Measurements from ENCODE around the gene DENND5B. TPM values are rescaled to one million over a fixed set of nuclear protein-coding genes. Genes with fewer than 3 reads are reported as not detected.

Gene DENND5B
- total RNA-seq, 4 donors from 2014 or later, result 1.6 to 9.7 (median 5.8) TPM

- H3K27ac ChIP-seq, result peak overlapping the region; percentile 20
- no peak overlapping the region for H3K4me3 ChIP-seq
- H3K27me3 ChIP-seq, result no peaks in the 10 kb centered on the region
- peaks cover 13% of the 10 kb centered on the region for H3K4me1 ChIP-seq
- 31% methylated on average over 13 of the region's 13 CpGs for WGBS
- no peaks in the 10 kb centered on the region for H3K9me3 ChIP-seq
- no peak for TF ChIP-seq EP300 (IDR thresholded peaks at IDR 0.05)
- no peak for TF ChIP-seq POLR2AphosphoS5 (IDR thresholded peaks at IDR 0.05)
- no peak for TF ChIP-seq POLR2A (IDR thresholded peaks at IDR 0.05)
- DNase-seq (ENCODE audit: low spot score in 2 of 2), result no peak
- no peaks in the 10 kb centered on the region for H3K36me3 ChIP-seq
These were observed 228.7 kb downstream of the DENND5B start for GRCh38 chr12:31362115-31362758.

- WGBS, result 83% methylated on average over 14 of the region's 14 CpGs
- Histone ChIP-seq H3K36me3 (no peaks in the 10 kb centered on the region), H3K27me3 (no peaks in the 10 kb centered on the region), H3K4me3 (no peak overlapping the region), H3K9me3 (no peaks in the 10 kb centered on the region), H3K27ac (no peak overlapping the region), H3K4me1 (peaks cover 13% of the 10 kb centered on the region)
- TF ChIP-seq POLR2A (IDR thresholded peaks at IDR 0.05), result no peak
- TF ChIP-seq POLR2AphosphoS5 (IDR thresholded peaks at IDR 0.05), result no peak
- TF ChIP-seq EP300 (IDR thresholded peaks at IDR 0.05), result no peak
- TF ChIP-seq CTCF (IDR thresholded peaks at IDR 0.05), result no peak
- no peak for DNase-seq (ENCODE audit: low spot score in 2 of 2)
These were observed 229.2 kb downstream of the DENND5B start for GRCh38 chr12:31361730-31362114.

GRCh38 chr12:31355747-31356107, 235.2 kb downstream of the DENND5B start:
- H3K4me1 ChIP-seq, result no peaks in the 10 kb centered on the region
- H3K27me3 ChIP-seq, result no peaks in the 10 kb centered on the region
- H3K9me3 ChIP-seq, result no peaks in the 10 kb centered on the region
- no peak for DNase-seq (ENCODE audit: low spot score in 2 of 2)
- H3K4me3 ChIP-seq, result no peak overlapping the region
- TF ChIP-seq POLR2A (IDR thresholded peaks at IDR 0.05) (no peak), POLR2AphosphoS5 (IDR thresholded peaks at IDR 0.05) (no peak), EP300 (IDR thresholded peaks at IDR 0.05) (no peak), CTCF (IDR thresholded peaks at IDR 0.05) (no peak)
- 82% methylated on average over 4 of the region's 4 CpGs for WGBS
- H3K36me3 ChIP-seq, result no peaks in the 10 kb centered on the region
- H3K27ac ChIP-seq, result no peak overlapping the region

GRCh38 chr12:31353750-31354708, 236.9 kb downstream of the DENND5B start:
- no peak overlapping the region for H3K4me3 ChIP-seq
- H3K27me3 ChIP-seq, result no peaks in the 10 kb centered on the region
- H3K4me1 ChIP-seq, result no peaks in the 10 kb centered on the region
- H3K9me3 ChIP-seq, result no peaks in the 10 kb centered on the region
- no peak for DNase-seq (ENCODE audit: low spot score in 2 of 2)
- no peak for TF ChIP-seq POLR2AphosphoS5 (IDR thresholded peaks at IDR 0.05)
- TF ChIP-seq EP300 (IDR thresholded peaks at IDR 0.05), result no peak
- no peak for TF ChIP-seq POLR2A (IDR thresholded peaks at IDR 0.05)
- no peak for TF ChIP-seq CTCF (IDR thresholded peaks at IDR 0.05)
- H3K36me3 ChIP-seq, result no peaks in the 10 kb centered on the region
- WGBS, result 43% methylated on average over 12 of the region's 12 CpGs
- H3K27ac ChIP-seq, result no peak overlapping the region

- Histone ChIP-seq H3K4me3 (no peak overlapping the region), H3K27ac (no peak overlapping the region), H3K36me3 (no peaks in the 10 kb centered on the region), H3K27me3 (no peaks in the 10 kb centered on the region), H3K9me3 (no peaks in the 10 kb centered on the region), H3K4me1 (no peaks in the 10 kb centered on the region)
- TF ChIP-seq CTCF (IDR thresholded peaks at IDR 0.05) (no peak), POLR2A (IDR thresholded peaks at IDR 0.05) (no peak), POLR2AphosphoS5 (IDR thresholded peaks at IDR 0.05) (no peak), EP300 (IDR thresholded peaks at IDR 0.05) (no peak)
- DNase-seq (ENCODE audit: low spot score in 2 of 2), result no peak
- WGBS, result 22% methylated on average over 9 of the region's 9 CpGs
These were observed 244.7 kb downstream of the DENND5B start for GRCh38 chr12:31346267-31346666.

Data from suprapubic skin (tissue), 4 donors.